ENCODE data around the gene EXOC3L1. TPM values are rescaled to one million over a fixed set of nuclear protein-coding genes. Genes with fewer than 3 reads are reported as not detected.
A peak's percentile ranks its signal among the peaks of the same experiment; 100 is the strongest.

The EXOC3L1 gene
- total and polyA plus RNA-seq, 2 of the 13 experiments (the other 11 are each of a cell fraction or from before 2014, with no cell fraction given), result 0.12 TPM; not detected in 1

GRCh38 chr16:67177743-67178699 is 11.9 kb downstream of the EXOC3L1 start (continued):
- no peak for TF ChIP-seq ELK4 (CRISPR knock-in tag; IDR thresholded peaks at IDR 0.05; ENCODE audit: borderline replicate concordance)
- no peak for TF ChIP-seq ZNF597 (CRISPR knock-in tag; IDR thresholded peaks at IDR 0.05)
- no peak for TF ChIP-seq SETDB1 (CRISPR knock-in tag; IDR thresholded peaks at IDR 0.05; ENCODE audit: borderline replicate concordance)
- peak; percentile 88 for TF ChIP-seq CHCHD3 (CRISPR knock-in tag; IDR thresholded peaks at IDR 0.05)
- TF ChIP-seq ZNF775 (CRISPR knock-in tag; IDR thresholded peaks at IDR 0.05; ENCODE audit: borderline replicate concordance), result no peak
- 0 out of 2 replicates have a peak, but pooled peaks have one; percentile 53 for TF ChIP-seq CAMTA2 (CRISPR knock-in tag; IDR thresholded peaks at IDR 0.05; ENCODE audit: borderline replicate concordance)
- TF ChIP-seq ZNF816 (CRISPR knock-in tag; IDR thresholded peaks at IDR 0.05; ENCODE audit: borderline replicate concordance), result no peak
- TF ChIP-seq ZBTB42 (CRISPR knock-in tag; IDR thresholded peaks at IDR 0.05), result no peak
- no peak for TF ChIP-seq ZNF670 (CRISPR knock-in tag; IDR thresholded peaks at IDR 0.05; ENCODE audit: borderline replicate concordance)
- peak; percentile 73 for TF ChIP-seq AGO2 (optimal IDR thresholded peaks at IDR 0.05; ENCODE audit: low read depth, low read length)
- no peak for TF ChIP-seq NCOR1 (IDR thresholded peaks at IDR 0.05; ENCODE audit: borderline replicate concordance, low read length)
- TF ChIP-seq TOE1 (CRISPR knock-in tag; IDR thresholded peaks at IDR 0.05), result no peak
- peak; percentile 59; the same call in 1 of the 2 replicates for TF ChIP-seq RNF2 (conservative IDR thresholded peaks at IDR 0.05; ENCODE audit: low read depth)
- TF ChIP-seq ZNF570 (CRISPR knock-in tag; IDR thresholded peaks at IDR 0.05; ENCODE audit: borderline replicate concordance), result 0 out of 2 replicates have a peak, but pooled peaks have one; percentile 28
- TF ChIP-seq ZNF329 (CRISPR knock-in tag; IDR thresholded peaks at IDR 0.05; ENCODE audit: low read depth), result no peak
- TF ChIP-seq SP5 (CRISPR knock-in tag; IDR thresholded peaks at IDR 0.05; ENCODE audit: borderline replicate concordance, low read depth), result peak; percentile 41; the same call in 1 of the 2 replicates
- no peak for TF ChIP-seq ZNF460 (CRISPR knock-in tag; IDR thresholded peaks at IDR 0.05; ENCODE audit: borderline replicate concordance)
- TF ChIP-seq ZNF3 (CRISPR knock-in tag; IDR thresholded peaks at IDR 0.05), result no peak
- peak; percentile 65; the same call in 1 of the 2 replicates for TF ChIP-seq GABPB1 (CRISPR knock-in tag; IDR thresholded peaks at IDR 0.05)
- TF ChIP-seq RBFOX2 (IDR thresholded peaks at IDR 0.05; ENCODE audit: low read depth, low read length), result peak; percentile 63; the same call in 1 of the 2 replicates
- TF ChIP-seq NFRKB (IDR thresholded peaks at IDR 0.05), result no peak
- TF ChIP-seq MTA1 (CRISPR knock-in tag; IDR thresholded peaks at IDR 0.05; ENCODE audit: borderline replicate concordance), result peak; percentile 91; the same call in 1 of the 2 replicates
- TF ChIP-seq, protein P1, sequence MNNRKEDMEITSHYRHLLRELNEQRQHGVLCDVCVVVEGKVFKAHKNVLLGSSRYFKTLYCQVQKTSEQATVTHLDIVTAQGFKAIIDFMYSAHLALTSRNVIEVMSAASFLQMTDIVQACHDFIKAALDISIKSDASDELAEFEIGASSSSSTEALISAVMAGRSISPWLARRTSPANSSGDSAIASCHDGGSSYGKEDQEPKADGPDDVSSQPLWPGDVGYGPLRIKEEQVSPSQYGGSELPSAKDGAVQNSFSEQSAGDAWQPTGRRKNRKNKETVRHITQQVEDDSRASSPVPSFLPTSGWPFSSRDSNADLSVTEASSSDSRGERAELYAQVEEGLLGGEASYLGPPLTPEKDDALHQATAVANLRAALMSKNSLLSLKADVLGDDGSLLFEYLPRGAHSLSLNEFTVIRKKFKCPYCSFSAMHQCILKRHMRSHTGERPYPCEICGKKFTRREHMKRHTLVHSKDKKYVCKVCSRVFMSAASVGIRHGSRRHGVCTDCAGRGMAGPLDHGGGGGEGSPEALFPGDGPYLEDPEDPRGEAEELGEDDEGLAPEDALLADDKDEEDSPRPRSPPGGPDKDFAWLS (CRISPR knock-in tag; IDR thresholded peaks at IDR 0.05; ENCODE audit: borderline replicate concordance), result 0 out of 2 replicates have a peak, but pooled peaks have one; percentile 40
- no peak for TF ChIP-seq ZNF124 (CRISPR knock-in tag; IDR thresholded peaks at IDR 0.05)
- TF ChIP-seq DNMT3B (CRISPR knock-in tag; conservative IDR thresholded peaks at IDR 0.05), result no peak
- no peak for TF ChIP-seq GFI1 (CRISPR knock-in tag; IDR thresholded peaks at IDR 0.05; ENCODE audit: borderline replicate concordance)
- no peak for TF ChIP-seq ZNF629 (CRISPR knock-in tag; conservative IDR thresholded peaks at IDR 0.05)

All from HepG2 (cell line).